Right lobe of liver (tissue), 4 donors: ENCODE measurements around the gene TNFAIP3.

ENCODE experiments used
- POLR2A ChIP-seq: fragments of 450-650 bp; IDR thresholded peaks from one replicate; pipeline ENCODE4 v1.6.1; 2017; ENCODE audit warnings: antibody characterized with exemption, mild to moderate bottlenecking
- TF ChIP-seq, protein P1 (sequence below), 4 donors: fragments of 200-600 bp in 3 of 4; fragments of 450-650 bp in 1 of 4; IDR thresholded peaks; one replicate each; pipeline versions ENCODE4 v1.5.1 to v1.8.0; 2016 to 2022; ENCODE audit warnings: antibody characterized with exemption in 4 of 4, mild to moderate bottlenecking in 2 of 4
- donor health status: DM: no; HTN: no; CAD: no.
- donor health status: DM: no; HTN: no; CAD: no.
- donor health status: DM: no; HTN: yes; CAD: no.

DNA sequence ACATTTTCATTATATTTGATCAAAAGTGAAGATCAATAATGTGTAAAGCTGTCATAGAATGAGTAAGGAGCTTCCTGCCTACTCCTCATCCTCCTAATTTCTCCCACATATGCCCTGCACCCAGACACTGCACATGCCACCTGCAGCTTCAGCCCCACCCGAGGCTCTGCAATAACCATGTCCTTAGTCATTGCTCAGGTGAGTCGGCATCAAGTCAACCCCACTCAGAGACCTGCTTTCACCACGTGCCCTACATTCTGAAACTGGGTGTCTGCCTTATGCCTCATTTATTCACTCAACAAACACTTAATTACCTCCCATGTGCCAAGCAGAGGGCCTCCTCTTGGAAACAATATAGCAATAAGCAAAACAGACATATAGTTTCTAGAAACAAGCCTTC is 15.4 kb upstream of the TNFAIP3 start:
- TF ChIP-seq, protein P1, sequence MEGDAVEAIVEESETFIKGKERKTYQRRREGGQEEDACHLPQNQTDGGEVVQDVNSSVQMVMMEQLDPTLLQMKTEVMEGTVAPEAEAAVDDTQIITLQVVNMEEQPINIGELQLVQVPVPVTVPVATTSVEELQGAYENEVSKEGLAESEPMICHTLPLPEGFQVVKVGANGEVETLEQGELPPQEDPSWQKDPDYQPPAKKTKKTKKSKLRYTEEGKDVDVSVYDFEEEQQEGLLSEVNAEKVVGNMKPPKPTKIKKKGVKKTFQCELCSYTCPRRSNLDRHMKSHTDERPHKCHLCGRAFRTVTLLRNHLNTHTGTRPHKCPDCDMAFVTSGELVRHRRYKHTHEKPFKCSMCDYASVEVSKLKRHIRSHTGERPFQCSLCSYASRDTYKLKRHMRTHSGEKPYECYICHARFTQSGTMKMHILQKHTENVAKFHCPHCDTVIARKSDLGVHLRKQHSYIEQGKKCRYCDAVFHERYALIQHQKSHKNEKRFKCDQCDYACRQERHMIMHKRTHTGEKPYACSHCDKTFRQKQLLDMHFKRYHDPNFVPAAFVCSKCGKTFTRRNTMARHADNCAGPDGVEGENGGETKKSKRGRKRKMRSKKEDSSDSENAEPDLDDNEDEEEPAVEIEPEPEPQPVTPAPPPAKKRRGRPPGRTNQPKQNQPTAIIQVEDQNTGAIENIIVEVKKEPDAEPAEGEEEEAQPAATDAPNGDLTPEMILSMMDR (IDR thresholded peaks at IDR 0.05), result no peak
- no peak for TF ChIP-seq POLR2A
